Lung (tissue), 12 donors: ENCODE measurements around the gene CCNYL1. TPM values are rescaled to one million over a fixed set of nuclear protein-coding genes. Genes with fewer than 3 reads are reported as not detected.

Experiments
- ATAC-seq: fragments of 200-7000 bp; cut with Tn5 transposase; one replicate; pipeline ENCODE4 v1.9.1; 2020; ENCODE audit warnings: moderate number of reproducible peaks; ENCODE audit not compliant: insufficient read depth, low FRiP score
- DNase-seq, 3 donors: peaks; one replicate each; pipeline ENCODE4 v3.0.0-alpha.2; 2013 to 2017
- H3K27ac ChIP-seq, 2 donors: one replicate each; pipeline ENCODE4 v1.5.1; 2013; ENCODE audit warnings: mild to moderate bottlenecking in 2 of 2, moderate library complexity in 2 of 2, control low read depth in 1 of 2, inconsistent platforms in 1 of 2, low read depth in 1 of 2, low read length in 1 of 2
- H3K27me3 ChIP-seq, 3 donors: one replicate each; pipeline ENCODE4 v1.5.1; 2013; ENCODE audit warnings: low read length in 2 of 3; ENCODE audit not compliant: control insufficient read depth in 3 of 3, insufficient read depth in 3 of 3
- H3K36me3 ChIP-seq, 4 donors: one replicate each; pipeline ENCODE4 v1.5.1; 2013; ENCODE audit warnings: low read length in 4 of 4, mild to moderate bottlenecking in 1 of 4, moderate library complexity in 1 of 4; ENCODE audit not compliant: control insufficient read depth in 4 of 4, insufficient read depth in 4 of 4
- H3K4me1 ChIP-seq, 5 donors: one replicate each; pipeline ENCODE4 v1.5.1; 2013; ENCODE audit warnings: low read length in 5 of 5, mild to moderate bottlenecking in 2 of 5, moderate library complexity in 1 of 5; ENCODE audit not compliant: control insufficient read depth in 5 of 5, insufficient read depth in 5 of 5
- H3K4me3 ChIP-seq: one replicate; pipeline ENCODE4 v1.5.1; 2013; ENCODE audit warnings: mild to moderate bottlenecking, control low read depth, moderate library complexity
- H3K9ac ChIP-seq, 2 donors: one replicate each; pipeline ENCODE4 v1.5.1; 2013; ENCODE audit warnings: low read length in 2 of 2, control low read depth in 1 of 2; ENCODE audit not compliant: insufficient read depth in 1 of 2
- H3K9me3 ChIP-seq, 4 donors: one replicate each; pipeline ENCODE4 v1.5.1; 2013; ENCODE audit warnings: low read length in 3 of 4, mild to moderate bottlenecking in 1 of 4, moderate library complexity in 1 of 4; ENCODE audit not compliant: control insufficient read depth in 4 of 4, insufficient read depth in 3 of 4
- WGBS, 2 donors: extraction: QIAGEN DNeasy Blood & Tissue Kit; methylation state at CpG; one replicate each; pipeline ENCODE4 v1.1.7; 2013; 5-methylcytosine and 5-hydroxymethylcytosine counted together
- polyA plus RNA-seq, 2 donors: library from polyadenylated mRNA; stranded (reverse); fragments of 200-250 nt; gene quantifications; one replicate each; pipeline ENCODE4 v1.2.1, GENCODE V29; 2013
- total RNA-seq, 2 donors: library from RNA; depleted of rRNA in 1 of 2; stranded (reverse); fragments of >200 nt in 1 of 2; gene quantifications; one replicate each; pipeline ENCODE4 v1.2.1, GENCODE V29; 2014 to 2021
- TF ChIP-seq, protein P1 (sequence below): IDR thresholded peaks from 2 replicates; pipeline ENCODE4 v1.5.1; 2012; ENCODE audit warnings: mild to moderate bottlenecking; ENCODE audit errors: control extremely low read depth, extremely low read depth
- donor health status: control.
- donor health status: control.
- donor health status: Bipolar disorder and iron deficiency.
- donor health status: healthy.
- donor health status: DM: yes; HTN: yes; CAD: no.

The CCNYL1 gene
- total and polyA plus RNA-seq, 4 donors, result 11.1 to 25.1 (median 12.7) TPM

DNA sequence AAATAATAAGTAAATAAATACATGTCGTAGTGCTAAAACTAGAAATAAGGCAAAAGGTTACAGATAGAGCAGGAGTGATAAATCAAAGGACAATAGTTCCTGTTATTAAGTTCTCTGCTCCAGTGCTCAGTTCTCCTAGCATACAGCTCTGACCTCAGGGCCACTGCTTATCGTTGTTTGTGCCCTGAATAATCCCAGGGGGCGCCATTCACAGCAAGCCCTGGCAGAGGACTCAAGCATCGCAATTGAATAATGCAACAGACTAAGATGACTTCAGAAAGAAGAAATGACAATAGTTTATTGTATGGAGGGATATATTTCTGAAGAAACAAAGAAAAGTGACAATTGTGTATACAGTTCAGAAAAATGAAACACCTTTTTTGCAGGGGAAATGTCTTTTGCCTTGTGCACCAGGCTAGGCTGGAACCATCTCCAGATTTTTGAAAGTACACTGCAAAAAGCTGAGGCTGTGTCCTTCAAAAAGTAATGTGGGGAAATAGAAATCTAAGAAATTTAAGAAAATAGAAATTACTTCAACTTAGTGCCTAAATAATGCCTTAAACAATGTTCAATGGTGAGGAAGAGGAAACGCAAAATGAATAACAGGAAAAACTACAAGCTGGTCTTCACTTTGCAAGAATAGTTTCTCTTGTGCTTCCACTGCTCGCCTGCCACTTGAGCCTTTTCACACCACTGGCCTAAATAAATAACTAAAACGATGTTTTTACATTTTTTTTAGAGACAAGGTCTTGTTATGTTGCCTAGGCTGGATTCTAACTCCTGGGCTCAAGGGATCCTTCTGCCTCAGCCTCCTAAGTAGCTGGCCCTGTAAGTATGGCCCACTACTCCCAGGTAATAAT is 19.0 kb upstream of the CCNYL1 start:
- Histone ChIP-seq H3K27me3 (no peaks in the 10 kb centered on the region), H3K4me3 (no peak overlapping the region), H3K4me1 (no peaks in the 10 kb centered on the region), H3K9me3 (no peaks in the 10 kb centered on the region), H3K27ac (no peak overlapping the region), H3K9ac (no peak overlapping the region), H3K36me3 (no peaks in the 10 kb centered on the region)
- 38 to 43% methylated on average over 7 of the region's 7 CpGs for WGBS, 2 donors
- peak in 1 of 3 donors; percentile 11 for DNase-seq
- peak; percentile 34 for ATAC-seq
- TF ChIP-seq, protein P1, sequence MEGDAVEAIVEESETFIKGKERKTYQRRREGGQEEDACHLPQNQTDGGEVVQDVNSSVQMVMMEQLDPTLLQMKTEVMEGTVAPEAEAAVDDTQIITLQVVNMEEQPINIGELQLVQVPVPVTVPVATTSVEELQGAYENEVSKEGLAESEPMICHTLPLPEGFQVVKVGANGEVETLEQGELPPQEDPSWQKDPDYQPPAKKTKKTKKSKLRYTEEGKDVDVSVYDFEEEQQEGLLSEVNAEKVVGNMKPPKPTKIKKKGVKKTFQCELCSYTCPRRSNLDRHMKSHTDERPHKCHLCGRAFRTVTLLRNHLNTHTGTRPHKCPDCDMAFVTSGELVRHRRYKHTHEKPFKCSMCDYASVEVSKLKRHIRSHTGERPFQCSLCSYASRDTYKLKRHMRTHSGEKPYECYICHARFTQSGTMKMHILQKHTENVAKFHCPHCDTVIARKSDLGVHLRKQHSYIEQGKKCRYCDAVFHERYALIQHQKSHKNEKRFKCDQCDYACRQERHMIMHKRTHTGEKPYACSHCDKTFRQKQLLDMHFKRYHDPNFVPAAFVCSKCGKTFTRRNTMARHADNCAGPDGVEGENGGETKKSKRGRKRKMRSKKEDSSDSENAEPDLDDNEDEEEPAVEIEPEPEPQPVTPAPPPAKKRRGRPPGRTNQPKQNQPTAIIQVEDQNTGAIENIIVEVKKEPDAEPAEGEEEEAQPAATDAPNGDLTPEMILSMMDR, result no peak

DNA sequence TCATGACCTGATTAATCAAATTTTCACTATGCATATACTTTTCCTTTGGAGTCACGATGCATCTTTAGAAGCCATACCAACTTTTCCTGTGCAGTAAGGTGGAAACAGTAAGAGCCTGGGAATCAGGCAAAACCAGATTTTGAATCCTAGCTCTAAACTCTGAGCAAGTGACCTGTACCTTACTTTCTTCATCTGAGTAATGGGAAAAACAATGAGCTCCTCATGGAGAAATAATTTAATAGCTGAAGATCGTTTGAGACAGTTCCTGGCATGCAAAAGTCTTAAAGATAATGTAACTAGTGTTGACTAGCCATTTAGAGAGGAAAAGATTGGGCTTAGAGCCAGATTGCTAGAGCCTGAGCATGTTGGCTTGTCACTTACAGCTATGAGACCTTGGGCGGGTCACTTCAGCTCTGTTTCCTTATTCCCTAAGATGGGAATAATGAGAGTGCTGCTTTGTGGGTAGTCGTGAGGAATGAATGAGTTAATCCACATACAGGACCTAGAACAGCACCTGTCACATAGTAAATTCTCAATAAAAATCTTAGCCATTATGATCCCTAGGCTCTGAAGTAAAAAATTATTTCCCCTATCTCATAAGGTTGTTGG is 17.7 kb upstream of the CCNYL1 start:
- TF ChIP-seq, protein P1, result no peak
- no peak overlapping the region for H3K4me3 ChIP-seq
- H3K9me3 ChIP-seq, result no peaks in the 10 kb centered on the region
- 60 to 69% methylated on average over 4 of the region's 4 CpGs for WGBS, 2 donors
- ATAC-seq (no peak), DNase-seq (no peak)
- H3K4me1 ChIP-seq, result no peaks in the 10 kb centered on the region
- H3K27me3 ChIP-seq, result no peaks in the 10 kb centered on the region
- H3K9ac ChIP-seq, result no peak overlapping the region
- no peaks in the 10 kb centered on the region for H3K36me3 ChIP-seq
- H3K27ac ChIP-seq, result no peak overlapping the region

DNA sequence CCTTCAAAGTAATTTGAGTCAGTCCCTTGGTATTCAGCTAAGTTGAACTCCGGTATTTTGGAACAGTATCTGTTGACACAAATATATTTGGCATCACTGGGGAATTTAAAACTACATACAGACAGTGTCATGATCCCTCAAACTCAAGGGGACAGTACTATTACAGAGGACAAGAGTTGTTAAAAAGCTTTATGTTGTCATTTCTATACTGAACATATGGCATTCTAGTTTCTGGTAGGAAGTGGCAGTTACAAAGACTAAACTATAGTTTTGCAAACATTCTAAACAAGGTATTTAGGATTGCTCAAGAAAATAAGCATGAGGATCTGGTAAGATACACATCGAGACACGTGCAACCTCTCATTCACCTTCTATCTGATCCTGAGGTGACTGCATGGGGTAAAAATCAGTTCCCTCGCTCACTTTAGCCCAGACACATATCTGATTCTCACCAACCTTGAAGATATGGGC is 16.6 kb upstream of the CCNYL1 start:
- Histone ChIP-seq H3K36me3 (no peaks in the 10 kb centered on the region), H3K4me3 (no peak overlapping the region), H3K9me3 (no peaks in the 10 kb centered on the region), H3K27ac (no peak overlapping the region), H3K4me1 (no peaks in the 10 kb centered on the region), H3K9ac (no peak overlapping the region), H3K27me3 (no peaks in the 10 kb centered on the region)
- TF ChIP-seq, protein P1, result no peak
- DNase-seq (no peak), ATAC-seq (no peak)
- 61 to 76% methylated on average over 4 of the region's 4 CpGs for WGBS, 2 donors
